SK-N-SH treated with all-trans-retinoic acid at 6 μM for 48 hours (cell line): ENCODE data around the gene SMARCA4.

Experiments used
- ATAC-seq: fragments of 200-7000 bp; cut with Tn5 transposase; 3 replicates; pipeline ENCODE4 v1.9.1; 2020; ENCODE audit warnings: mild to moderate bottlenecking, moderate library complexity
- ARNTL ChIP-seq: fragments of 450-650 bp; formaldehyde crosslinking; IDR thresholded peaks from 2 replicates; pipeline ENCODE4 v1.5.0; 2020; ENCODE audit warnings: low read depth, mild to moderate bottlenecking, moderate library complexity, borderline replicate concordance
- BACH2 ChIP-seq: fragments of 250-450 bp; sonication (Bioruptor Pico); IDR thresholded peaks from 2 replicates; pipeline ENCODE4 v1.9.0; 2021; ENCODE audit warnings: mild to moderate bottlenecking, borderline replicate concordance
- CSDC2 ChIP-seq: fragments of 250-450 bp; sonication (Bioruptor Pico); IDR thresholded peaks from 2 replicates; pipeline ENCODE4 v1.5.0; 2020; ENCODE audit warnings: mild to moderate bottlenecking, moderate library complexity
- ESRRG ChIP-seq: fragments of 250-450 bp; sonication (Bioruptor Pico); IDR thresholded peaks from 2 replicates; pipeline ENCODE4 v1.6.1; 2021; ENCODE audit warnings: mild to moderate bottlenecking
- GLIS3 ChIP-seq: fragments of 250-450 bp; sonication (Bioruptor Pico); IDR thresholded peaks from 2 replicates; pipeline ENCODE4 v1.5.0; 2020; ENCODE audit warnings: mild to moderate bottlenecking, moderate library complexity
- ISL1 ChIP-seq: fragments of 250-450 bp; sonication (Bioruptor Pico); IDR thresholded peaks from 2 replicates; pipeline ENCODE4 v2.1.2; 2022; ENCODE audit warnings: mild to moderate bottlenecking, moderate library complexity
- OSR1 ChIP-seq: fragments of 250-450 bp; sonication (Bioruptor Pico); IDR thresholded peaks from 2 replicates; pipeline ENCODE4 v1.8.0; 2022; ENCODE audit warnings: moderate library complexity, mild to moderate bottlenecking, inconsistent platforms
- PPARA ChIP-seq: fragments of 250-450 bp; sonication (Bioruptor Pico); IDR thresholded peaks from 2 replicates; pipeline ENCODE4 v1.5.0; 2020; ENCODE audit warnings: mild to moderate bottlenecking, borderline replicate concordance
- RARB ChIP-seq: fragments of 250-450 bp; sonication (Bioruptor Pico); IDR thresholded peaks from 2 replicates; pipeline ENCODE4 v1.8.0; 2021; ENCODE audit warnings: mild to moderate bottlenecking, moderate library complexity
- SNAI2 ChIP-seq: fragments of 250-450 bp; sonication (Bioruptor Pico); IDR thresholded peaks from 2 replicates; pipeline ENCODE4 v1.5.0; 2020; ENCODE audit warnings: mild to moderate bottlenecking, moderate library complexity
- TOX ChIP-seq: fragments of 250-450 bp; sonication (Bioruptor Pico); IDR thresholded peaks from 2 replicates; pipeline ENCODE4 v1.8.0; 2021; ENCODE audit warnings: mild to moderate bottlenecking, moderate library complexity, borderline replicate concordance
- ZC3H10 ChIP-seq: fragments of 250-450 bp; sonication (Bioruptor Pico); IDR thresholded peaks from 2 replicates; pipeline ENCODE4 v1.5.1; 2021; ENCODE audit warnings: mild to moderate bottlenecking, moderate library complexity
- ZFP3 ChIP-seq: fragments of 250-450 bp; sonication (Bioruptor Pico); IDR thresholded peaks from 2 replicates; pipeline ENCODE4 v1.5.0; 2020; ENCODE audit warnings: mild to moderate bottlenecking, moderate library complexity
- ZFP30 ChIP-seq: fragments of 450-650 bp; formaldehyde crosslinking; IDR thresholded peaks from 2 replicates; pipeline ENCODE4 v1.5.0; 2022; ENCODE audit warnings: mild to moderate bottlenecking, moderate library complexity
- ZNF565 ChIP-seq: fragments of 450-650 bp; formaldehyde crosslinking; conservative IDR thresholded peaks from 2 replicates; pipeline ENCODE4 v1.5.0; 2020; ENCODE audit warnings: low read depth, mild to moderate bottlenecking, moderate library complexity
- ZNF70 ChIP-seq: fragments of 450-650 bp; formaldehyde crosslinking; IDR thresholded peaks from 2 replicates; pipeline ENCODE4 v1.5.0; 2020; ENCODE audit warnings: mild to moderate bottlenecking, moderate library complexity
- TF ChIP-seq, protein P1 (sequence below): fragments of 250-450 bp; sonication (Bioruptor Pico); IDR thresholded peaks from 2 replicates; pipeline ENCODE4 v1.5.0; 2020; ENCODE audit warnings: mild to moderate bottlenecking, moderate library complexity
- TF ChIP-seq, protein P2 (sequence below): fragments of 250-450 bp; sonication (Bioruptor Pico); IDR thresholded peaks from 2 replicates; pipeline ENCODE4 v1.5.1; 2020; ENCODE audit warnings: low read depth, mild to moderate bottlenecking, moderate library complexity
- TF ChIP-seq, protein P3 (sequence below): fragments of 250-450 bp; sonication (Bioruptor Pico); IDR thresholded peaks from 2 replicates; pipeline ENCODE4 v1.8.0; 2021; ENCODE audit warnings: low read depth, mild to moderate bottlenecking, moderate library complexity, borderline replicate concordance
- TF ChIP-seq, protein P4 (sequence below): fragments of 250-450 bp; sonication (Bioruptor Pico); IDR thresholded peaks from 2 replicates; pipeline ENCODE4 v1.8.0; 2020; ENCODE audit warnings: mild to moderate bottlenecking, moderate library complexity, borderline replicate concordance
- TF ChIP-seq, protein P5 (sequence below): fragments of 250-450 bp; sonication (Bioruptor Pico); IDR thresholded peaks from 2 replicates; pipeline ENCODE4 v1.5.1; 2021; ENCODE audit warnings: mild to moderate bottlenecking, moderate library complexity

The SMARCA4 gene

DNA sequence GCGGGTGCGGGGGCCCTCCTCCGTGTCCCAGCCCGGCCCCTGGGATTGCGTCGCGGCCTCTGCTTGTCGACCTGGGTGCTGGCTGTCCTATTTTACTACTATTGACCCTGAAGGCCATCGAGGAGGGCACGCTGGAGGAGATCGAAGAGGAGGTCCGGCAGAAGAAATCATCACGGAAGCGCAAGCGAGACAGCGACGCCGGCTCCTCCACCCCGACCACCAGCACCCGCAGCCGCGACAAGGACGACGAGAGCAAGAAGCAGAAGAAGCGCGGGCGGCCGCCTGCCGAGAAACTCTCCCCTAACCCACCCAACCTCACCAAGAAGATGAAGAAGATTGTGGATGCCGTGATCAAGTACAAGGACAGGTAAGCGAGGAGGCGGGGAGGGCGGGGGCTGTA is 80.4 kb downstream of the SMARCA4 start:
- no peak for TF ChIP-seq ZFP30
- TF ChIP-seq RARB (CRISPR knock-in tag): no peak
- no peak for TF ChIP-seq ZFP3
- TF ChIP-seq PPARA: no peak
- TF ChIP-seq ZC3H10 (CRISPR knock-in tag): no peak
- no peak for TF ChIP-seq GLIS3 (CRISPR knock-in tag)
- TF ChIP-seq, protein P1, sequence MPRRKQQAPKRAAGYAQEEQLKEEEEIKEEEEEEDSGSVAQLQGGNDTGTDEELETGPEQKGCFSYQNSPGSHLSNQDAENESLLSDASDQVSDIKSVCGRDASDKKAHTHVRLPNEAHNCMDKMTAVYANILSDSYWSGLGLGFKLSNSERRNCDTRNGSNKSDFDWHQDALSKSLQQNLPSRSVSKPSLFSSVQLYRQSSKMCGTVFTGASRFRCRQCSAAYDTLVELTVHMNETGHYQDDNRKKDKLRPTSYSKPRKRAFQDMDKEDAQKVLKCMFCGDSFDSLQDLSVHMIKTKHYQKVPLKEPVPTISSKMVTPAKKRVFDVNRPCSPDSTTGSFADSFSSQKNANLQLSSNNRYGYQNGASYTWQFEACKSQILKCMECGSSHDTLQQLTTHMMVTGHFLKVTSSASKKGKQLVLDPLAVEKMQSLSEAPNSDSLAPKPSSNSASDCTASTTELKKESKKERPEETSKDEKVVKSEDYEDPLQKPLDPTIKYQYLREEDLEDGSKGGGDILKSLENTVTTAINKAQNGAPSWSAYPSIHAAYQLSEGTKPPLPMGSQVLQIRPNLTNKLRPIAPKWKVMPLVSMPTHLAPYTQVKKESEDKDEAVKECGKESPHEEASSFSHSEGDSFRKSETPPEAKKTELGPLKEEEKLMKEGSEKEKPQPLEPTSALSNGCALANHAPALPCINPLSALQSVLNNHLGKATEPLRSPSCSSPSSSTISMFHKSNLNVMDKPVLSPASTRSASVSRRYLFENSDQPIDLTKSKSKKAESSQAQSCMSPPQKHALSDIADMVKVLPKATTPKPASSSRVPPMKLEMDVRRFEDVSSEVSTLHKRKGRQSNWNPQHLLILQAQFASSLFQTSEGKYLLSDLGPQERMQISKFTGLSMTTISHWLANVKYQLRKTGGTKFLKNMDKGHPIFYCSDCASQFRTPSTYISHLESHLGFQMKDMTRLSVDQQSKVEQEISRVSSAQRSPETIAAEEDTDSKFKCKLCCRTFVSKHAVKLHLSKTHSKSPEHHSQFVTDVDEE (CRISPR knock-in tag): no peak
- TF ChIP-seq ISL1 (CRISPR knock-in tag): no peak
- no peak for TF ChIP-seq CSDC2 (CRISPR knock-in tag)
- TF ChIP-seq, protein P2, sequence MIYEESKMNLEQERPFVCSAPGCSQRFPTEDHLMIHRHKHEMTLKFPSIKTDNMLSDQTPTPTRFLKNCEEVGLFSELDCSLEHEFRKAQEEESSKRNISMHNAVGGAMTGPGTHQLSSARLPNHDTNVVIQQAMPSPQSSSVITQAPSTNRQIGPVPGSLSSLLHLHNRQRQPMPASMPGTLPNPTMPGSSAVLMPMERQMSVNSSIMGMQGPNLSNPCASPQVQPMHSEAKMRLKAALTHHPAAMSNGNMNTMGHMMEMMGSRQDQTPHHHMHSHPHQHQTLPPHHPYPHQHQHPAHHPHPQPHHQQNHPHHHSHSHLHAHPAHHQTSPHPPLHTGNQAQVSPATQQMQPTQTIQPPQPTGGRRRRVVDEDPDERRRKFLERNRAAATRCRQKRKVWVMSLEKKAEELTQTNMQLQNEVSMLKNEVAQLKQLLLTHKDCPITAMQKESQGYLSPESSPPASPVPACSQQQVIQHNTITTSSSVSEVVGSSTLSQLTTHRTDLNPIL (CRISPR knock-in tag): no peak
- TF ChIP-seq ZNF70 (CRISPR knock-in tag): no peak
- TF ChIP-seq, protein P3, sequence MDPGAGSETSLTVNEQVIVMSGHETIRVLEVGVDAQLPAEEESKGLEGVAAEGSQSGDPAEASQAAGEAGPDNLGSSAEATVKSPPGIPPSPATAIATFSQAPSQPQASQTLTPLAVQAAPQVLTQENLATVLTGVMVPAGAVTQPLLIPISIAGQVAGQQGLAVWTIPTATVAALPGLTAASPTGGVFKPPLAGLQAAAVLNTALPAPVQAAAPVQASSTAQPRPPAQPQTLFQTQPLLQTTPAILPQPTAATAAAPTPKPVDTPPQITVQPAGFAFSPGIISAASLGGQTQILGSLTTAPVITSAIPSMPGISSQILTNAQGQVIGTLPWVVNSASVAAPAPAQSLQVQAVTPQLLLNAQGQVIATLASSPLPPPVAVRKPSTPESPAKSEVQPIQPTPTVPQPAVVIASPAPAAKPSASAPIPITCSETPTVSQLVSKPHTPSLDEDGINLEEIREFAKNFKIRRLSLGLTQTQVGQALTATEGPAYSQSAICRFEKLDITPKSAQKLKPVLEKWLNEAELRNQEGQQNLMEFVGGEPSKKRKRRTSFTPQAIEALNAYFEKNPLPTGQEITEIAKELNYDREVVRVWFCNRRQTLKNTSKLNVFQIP (CRISPR knock-in tag): no peak
- TF ChIP-seq, protein P4, sequence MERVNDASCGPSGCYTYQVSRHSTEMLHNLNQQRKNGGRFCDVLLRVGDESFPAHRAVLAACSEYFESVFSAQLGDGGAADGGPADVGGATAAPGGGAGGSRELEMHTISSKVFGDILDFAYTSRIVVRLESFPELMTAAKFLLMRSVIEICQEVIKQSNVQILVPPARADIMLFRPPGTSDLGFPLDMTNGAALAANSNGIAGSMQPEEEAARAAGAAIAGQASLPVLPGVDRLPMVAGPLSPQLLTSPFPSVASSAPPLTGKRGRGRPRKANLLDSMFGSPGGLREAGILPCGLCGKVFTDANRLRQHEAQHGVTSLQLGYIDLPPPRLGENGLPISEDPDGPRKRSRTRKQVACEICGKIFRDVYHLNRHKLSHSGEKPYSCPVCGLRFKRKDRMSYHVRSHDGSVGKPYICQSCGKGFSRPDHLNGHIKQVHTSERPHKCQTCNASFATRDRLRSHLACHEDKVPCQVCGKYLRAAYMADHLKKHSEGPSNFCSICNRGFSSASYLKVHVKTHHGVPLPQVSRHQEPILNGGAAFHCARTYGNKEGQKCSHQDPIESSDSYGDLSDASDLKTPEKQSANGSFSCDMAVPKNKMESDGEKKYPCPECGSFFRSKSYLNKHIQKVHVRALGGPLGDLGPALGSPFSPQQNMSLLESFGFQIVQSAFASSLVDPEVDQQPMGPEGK (CRISPR knock-in tag): no peak
- no peak for ATAC-seq

DNA sequence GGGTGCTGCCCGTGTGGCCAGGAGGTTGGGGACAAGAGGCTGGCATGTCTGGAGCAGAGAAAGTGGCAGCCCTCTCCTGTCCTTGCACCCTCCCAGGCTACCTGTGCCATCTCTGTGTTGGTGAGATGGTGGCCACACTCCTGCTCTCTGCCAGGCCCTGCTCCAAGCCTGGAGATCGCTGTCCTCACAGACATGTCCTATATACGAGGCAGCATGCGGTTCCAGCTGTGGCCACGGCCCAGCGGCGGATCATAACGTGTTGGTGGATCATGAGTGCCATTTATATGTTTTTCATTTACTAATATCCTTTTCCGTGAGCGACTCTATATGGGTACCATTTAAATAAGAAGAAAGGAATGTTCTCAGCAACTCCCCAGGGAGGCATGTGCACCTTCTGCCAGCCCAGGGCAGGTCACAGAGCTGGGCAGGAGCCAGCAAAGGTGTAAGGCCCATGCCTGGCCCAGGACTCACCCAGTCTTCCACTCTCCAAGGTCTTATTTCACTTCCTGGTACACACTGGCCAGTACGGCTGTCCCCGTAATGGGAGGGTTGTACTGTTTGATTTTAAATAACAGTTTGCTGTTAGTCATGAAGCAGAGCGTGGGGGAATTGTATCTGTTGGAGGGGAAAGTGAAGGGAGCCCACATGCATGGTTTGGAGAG is 81.3 kb downstream of the SMARCA4 start:
- TF ChIP-seq, protein P5, sequence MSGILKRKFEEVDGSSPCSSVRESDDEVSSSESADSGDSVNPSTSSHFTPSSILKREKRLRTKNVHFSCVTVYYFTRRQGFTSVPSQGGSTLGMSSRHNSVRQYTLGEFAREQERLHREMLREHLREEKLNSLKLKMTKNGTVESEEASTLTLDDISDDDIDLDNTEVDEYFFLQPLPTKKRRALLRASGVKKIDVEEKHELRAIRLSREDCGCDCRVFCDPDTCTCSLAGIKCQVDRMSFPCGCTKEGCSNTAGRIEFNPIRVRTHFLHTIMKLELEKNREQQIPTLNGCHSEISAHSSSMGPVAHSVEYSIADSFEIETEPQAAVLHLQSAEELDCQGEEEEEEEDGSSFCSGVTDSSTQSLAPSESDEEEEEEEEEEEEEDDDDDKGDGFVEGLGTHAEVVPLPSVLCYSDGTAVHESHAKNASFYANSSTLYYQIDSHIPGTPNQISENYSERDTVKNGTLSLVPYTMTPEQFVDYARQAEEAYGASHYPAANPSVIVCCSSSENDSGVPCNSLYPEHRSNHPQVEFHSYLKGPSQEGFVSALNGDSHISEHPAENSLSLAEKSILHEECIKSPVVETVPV (CRISPR knock-in tag): no peak
- TF ChIP-seq ZC3H10 (CRISPR knock-in tag) (no peak), OSR1 (CRISPR knock-in tag) (no peak), SNAI2 (no peak), ISL1 (CRISPR knock-in tag) (no peak), TOX (CRISPR knock-in tag) (no peak), BACH2 (CRISPR knock-in tag) (no peak), ZNF565 (CRISPR knock-in tag) (no peak), ZFP3 (no peak), ZFP30 (no peak), ESRRG (CRISPR knock-in tag) (no peak), GLIS3 (CRISPR knock-in tag) (no peak), PPARA (no peak), ZNF70 (CRISPR knock-in tag) (no peak), ARNTL (CRISPR knock-in tag) (no peak)
- TF ChIP-seq, protein P4 (CRISPR knock-in tag): no peak
- TF ChIP-seq, protein P1 (CRISPR knock-in tag): no peak
- TF ChIP-seq, protein P2 (CRISPR knock-in tag): no peak
- no peak for ATAC-seq
